Measurements from ENCODE around the gene SMOC1. TPM values are rescaled to one million over a fixed set of nuclear protein-coding genes. Genes with fewer than 3 reads are reported as not detected.

SMOC1 gene
- total and polyA plus RNA-seq, 5 donors from 2014 or later: not detected

GRCh38 chr14:70032447-70032846 is 153.2 kb downstream of the SMOC1 start:
- no peaks in the 10 kb centered on the region for H3K36me3 ChIP-seq (ENCODE audit: control insufficient read depth, insufficient read depth, low read length)
- H3K9me3 ChIP-seq (ENCODE audit: control insufficient read depth in 2 of 2, low read length in 2 of 2): no peaks in the 10 kb centered on the region
- H3K27ac Mint-ChIP-seq: peak overlapping the region in 1 of 3 donors; percentile 14
- peaks cover 5% of the 10 kb centered on the region for H3K27me3 Mint-ChIP-seq
- H3K4me1 Mint-ChIP-seq: peaks cover 0 to 3% (median 0%) of the 10 kb centered on the region in 4 donors
- H3K27me3 ChIP-seq (ENCODE audit: control insufficient read depth, insufficient read depth, low read length): peaks cover under 1% of the 10 kb centered on the region
- no peaks in the 10 kb centered on the region for H3K4me1 ChIP-seq (ENCODE audit: control insufficient read depth, insufficient read depth, low read length, poor library complexity, severe bottlenecking)
- ATAC-seq (ENCODE audit: low read depth in 2 of 2) (no peak), DNase-seq (no peak)
- H3K36me3 Mint-ChIP-seq: no peaks in the 10 kb centered on the region
- H3K4me3 ChIP-seq (ENCODE audit: low read depth, low read length): no peak overlapping the region
- H3K9me3 Mint-ChIP-seq: peaks cover 0 to 2% (median 0%) of the 10 kb centered on the region in 7 donors
- H3K4me3 Mint-ChIP-seq: no peak overlapping the region
- no peak overlapping the region for H3K27ac ChIP-seq (ENCODE audit: insufficient read depth, low read length, poor library complexity, severe bottlenecking)

GRCh38 chr14:70033116-70033515 is 153.9 kb downstream of the SMOC1 start:
- Mint-ChIP-seq H3K4me3 (no peak overlapping the region), H3K4me1 (peaks cover 0 to 1% (median 0%) of the 10 kb centered on the region in 4 donors), H3K36me3 (no peaks in the 10 kb centered on the region), H3K27ac (no peak overlapping the region), H3K27me3 (peaks cover 5% of the 10 kb centered on the region), H3K9me3 (peaks cover 0 to 2% (median 0%) of the 10 kb centered on the region in 7 donors)
- Histone ChIP-seq H3K4me1 (ENCODE audit: control insufficient read depth, insufficient read depth, low read length, poor library complexity, severe bottlenecking) (no peaks in the 10 kb centered on the region), H3K36me3 (ENCODE audit: control insufficient read depth, insufficient read depth, low read length) (no peaks in the 10 kb centered on the region), H3K27me3 (ENCODE audit: control insufficient read depth, insufficient read depth, low read length) (peaks cover 4% of the 10 kb centered on the region), H3K4me3 (ENCODE audit: low read depth, low read length) (no peak overlapping the region), H3K9me3 (ENCODE audit: control insufficient read depth in 2 of 2, low read length in 2 of 2) (no peaks in the 10 kb centered on the region), H3K27ac (ENCODE audit: insufficient read depth, low read length, poor library complexity, severe bottlenecking) (no peak overlapping the region)
- ATAC-seq (ENCODE audit: low read depth in 2 of 2) (no peak), DNase-seq (no peak)

GRCh38 chr14:70033561-70033960 is 154.3 kb downstream of the SMOC1 start:
- H3K4me3 ChIP-seq (ENCODE audit: low read depth, low read length): no peak overlapping the region
- no peaks in the 10 kb centered on the region for H3K36me3 Mint-ChIP-seq
- ATAC-seq (ENCODE audit: low read depth in 2 of 2) (no peak), DNase-seq (no peak)
- no peak overlapping the region for H3K27ac ChIP-seq (ENCODE audit: insufficient read depth, low read length, poor library complexity, severe bottlenecking)
- H3K27me3 ChIP-seq (ENCODE audit: control insufficient read depth, insufficient read depth, low read length): peaks cover 4% of the 10 kb centered on the region
- no peaks in the 10 kb centered on the region for H3K36me3 ChIP-seq (ENCODE audit: control insufficient read depth, insufficient read depth, low read length)
- H3K4me1 Mint-ChIP-seq: no peaks in the 10 kb centered on the region
- H3K4me3 Mint-ChIP-seq: no peak overlapping the region
- H3K27ac Mint-ChIP-seq: no peak overlapping the region
- peaks cover 0 to 2% (median 0%) of the 10 kb centered on the region in 7 donors for H3K9me3 Mint-ChIP-seq
- no peaks in the 10 kb centered on the region for H3K4me1 ChIP-seq (ENCODE audit: control insufficient read depth, insufficient read depth, low read length, poor library complexity, severe bottlenecking)
- H3K27me3 Mint-ChIP-seq: peaks cover 5% of the 10 kb centered on the region
- no peaks in the 10 kb centered on the region for H3K9me3 ChIP-seq (ENCODE audit: control insufficient read depth in 2 of 2, low read length in 2 of 2)

- peak overlapping the region in 1 of 3 donors; percentile 27 for H3K27ac Mint-ChIP-seq
- H3K4me3 ChIP-seq (ENCODE audit: low read depth, low read length): no peak overlapping the region
These were observed 155.0 kb downstream of the SMOC1 start for GRCh38 chr14:70034257-70034656.

GRCh38 chr14:70036665-70037064 is 157.4 kb downstream of the SMOC1 start:
- Histone ChIP-seq H3K4me3 (ENCODE audit: low read depth, low read length) (no peak overlapping the region), H3K27ac (ENCODE audit: insufficient read depth, low read length, poor library complexity, severe bottlenecking) (no peak overlapping the region), H3K36me3 (ENCODE audit: control insufficient read depth, insufficient read depth, low read length) (no peaks in the 10 kb centered on the region), H3K27me3 (ENCODE audit: control insufficient read depth, insufficient read depth, low read length) (peaks cover 4% of the 10 kb centered on the region), H3K4me1 (ENCODE audit: control insufficient read depth, insufficient read depth, low read length, poor library complexity, severe bottlenecking) (no peaks in the 10 kb centered on the region), H3K9me3 (ENCODE audit: control insufficient read depth in 2 of 2, low read length in 2 of 2) (no peaks in the 10 kb centered on the region)
- no peaks in the 10 kb centered on the region for H3K4me1 Mint-ChIP-seq
- peaks cover 10% of the 10 kb centered on the region for H3K27me3 Mint-ChIP-seq
- ATAC-seq (ENCODE audit: low read depth in 2 of 2): no peak
- no peak overlapping the region for H3K27ac Mint-ChIP-seq
- no peak overlapping the region for H3K4me3 Mint-ChIP-seq
- H3K9me3 Mint-ChIP-seq: peaks cover 0 to 2% (median 0%) of the 10 kb centered on the region in 7 donors
- no peak for DNase-seq
- no peaks in the 10 kb centered on the region for H3K36me3 Mint-ChIP-seq

More at GRCh38 chr14:70034257-70034656, 155.0 kb downstream of the SMOC1 start:
- Histone ChIP-seq H3K27ac (ENCODE audit: insufficient read depth, low read length, poor library complexity, severe bottlenecking) (no peak overlapping the region), H3K27me3 (ENCODE audit: control insufficient read depth, insufficient read depth, low read length) (peaks cover 4% of the 10 kb centered on the region), H3K9me3 (ENCODE audit: control insufficient read depth in 2 of 2, low read length in 2 of 2) (no peaks in the 10 kb centered on the region), H3K36me3 (ENCODE audit: control insufficient read depth, insufficient read depth, low read length) (no peaks in the 10 kb centered on the region), H3K4me1 (ENCODE audit: control insufficient read depth, insufficient read depth, low read length, poor library complexity, severe bottlenecking) (no peaks in the 10 kb centered on the region)
- Mint-ChIP-seq H3K4me1 (no peaks in the 10 kb centered on the region), H3K27me3 (peaks cover 5% of the 10 kb centered on the region), H3K36me3 (no peaks in the 10 kb centered on the region), H3K4me3 (no peak overlapping the region), H3K9me3 (peaks cover 0 to 2% (median 0%) of the 10 kb centered on the region in 7 donors)
- DNase-seq: no peak
- ATAC-seq (ENCODE audit: low read depth in 2 of 2): no peak

- peaks cover 29% of the 10 kb centered on the region for H3K27me3 Mint-ChIP-seq
- ATAC-seq (ENCODE audit: low read depth in 2 of 2): no peak
These were observed 163.8 kb downstream of the SMOC1 start for GRCh38 chr14:70043001-70043400.

GRCh38 chr14:70045310-70045709 is 166.1 kb downstream of the SMOC1 start:
- Mint-ChIP-seq H3K36me3 (no peaks in the 10 kb centered on the region), H3K9me3 (peaks cover 0 to 1% (median 0%) of the 10 kb centered on the region in 7 donors), H3K27me3 (peaks cover 37% of the 10 kb centered on the region), H3K4me1 (no peaks in the 10 kb centered on the region), H3K4me3 (no peak overlapping the region), H3K27ac (no peak overlapping the region)
- DNase-seq: no peak
- H3K4me3 ChIP-seq (ENCODE audit: low read depth, low read length): no peak overlapping the region
- no peak for ATAC-seq (ENCODE audit: low read depth in 2 of 2)
- H3K27me3 ChIP-seq (ENCODE audit: control insufficient read depth, insufficient read depth, low read length): peaks cover 5% of the 10 kb centered on the region
- H3K4me1 ChIP-seq (ENCODE audit: control insufficient read depth, insufficient read depth, low read length, poor library complexity, severe bottlenecking): no peaks in the 10 kb centered on the region
- no peaks in the 10 kb centered on the region for H3K9me3 ChIP-seq (ENCODE audit: control insufficient read depth in 2 of 2, low read length in 2 of 2)
- no peak overlapping the region for H3K27ac ChIP-seq (ENCODE audit: insufficient read depth, low read length, poor library complexity, severe bottlenecking)
- H3K36me3 ChIP-seq (ENCODE audit: control insufficient read depth, insufficient read depth, low read length): no peaks in the 10 kb centered on the region

More at GRCh38 chr14:70043001-70043400, 163.8 kb downstream of the SMOC1 start:
- H3K9me3 ChIP-seq (ENCODE audit: control insufficient read depth in 2 of 2, low read length in 2 of 2): no peaks in the 10 kb centered on the region
- Mint-ChIP-seq H3K4me3 (no peak overlapping the region), H3K9me3 (peaks cover 0 to 1% (median 0%) of the 10 kb centered on the region in 7 donors), H3K27ac (no peak overlapping the region), H3K4me1 (no peaks in the 10 kb centered on the region), H3K36me3 (no peaks in the 10 kb centered on the region)
- DNase-seq: no peak
- no peaks in the 10 kb centered on the region for H3K4me1 ChIP-seq (ENCODE audit: control insufficient read depth, insufficient read depth, low read length, poor library complexity, severe bottlenecking)
- peaks cover 5% of the 10 kb centered on the region for H3K27me3 ChIP-seq (ENCODE audit: control insufficient read depth, insufficient read depth, low read length)
- no peaks in the 10 kb centered on the region for H3K36me3 ChIP-seq (ENCODE audit: control insufficient read depth, insufficient read depth, low read length)
- no peak overlapping the region for H3K4me3 ChIP-seq (ENCODE audit: low read depth, low read length)
- H3K27ac ChIP-seq (ENCODE audit: insufficient read depth, low read length, poor library complexity, severe bottlenecking): no peak overlapping the region

GRCh38 chr14:70045844-70046535 is 166.8 kb downstream of the SMOC1 start:
- no peak for DNase-seq
- Histone ChIP-seq H3K4me3 (ENCODE audit: low read depth, low read length) (no peak overlapping the region), H3K9me3 (ENCODE audit: control insufficient read depth in 2 of 2, low read length in 2 of 2) (no peaks in the 10 kb centered on the region), H3K27ac (ENCODE audit: insufficient read depth, low read length, poor library complexity, severe bottlenecking) (no peak overlapping the region), H3K36me3 (ENCODE audit: control insufficient read depth, insufficient read depth, low read length) (no peaks in the 10 kb centered on the region), H3K4me1 (ENCODE audit: control insufficient read depth, insufficient read depth, low read length, poor library complexity, severe bottlenecking) (no peaks in the 10 kb centered on the region), H3K27me3 (ENCODE audit: control insufficient read depth, insufficient read depth, low read length) (peaks cover 5% of the 10 kb centered on the region)
- Mint-ChIP-seq H3K36me3 (no peaks in the 10 kb centered on the region), H3K27me3 (peaks cover 32% of the 10 kb centered on the region), H3K27ac (no peak overlapping the region), H3K4me3 (no peak overlapping the region), H3K4me1 (no peaks in the 10 kb centered on the region), H3K9me3 (peaks cover 0 to 1% (median 0%) of the 10 kb centered on the region in 7 donors)
- ATAC-seq (ENCODE audit: low read depth in 2 of 2): no peak
